Measurements from ENCODE around the gene MARK1.
A peak's percentile ranks its signal among the peaks of the same experiment; 100 is the strongest.

The MARK1 gene

GRCh38 chr1:220527908-220528678 is at the start of gene MARK1:
TSS of gene MARK1 (plus strand) at chr1:220528136. CDS start at chr1:220528823, 687 bp downstream.
- no peak for DNase-seq (ENCODE audit: low spot score)

GRCh38 chr1:220483700-220484099 is 44.2 kb upstream of the MARK1 start:
- DNase-seq (ENCODE audit: low spot score), result no peak

- DNase-seq (ENCODE audit: low spot score), result no peak
Measured at GRCh38 chr1:220484135-220484534, 43.8 kb upstream of the MARK1 start.

GRCh38 chr1:220485131-220485530 is 42.8 kb upstream of the MARK1 start:
- no peak for DNase-seq (ENCODE audit: low spot score)

GRCh38 chr1:220485791-220486190 is 42.1 kb upstream of the MARK1 start:
- DNase-seq (ENCODE audit: low spot score), result no peak

- peak; percentile 11 for DNase-seq (ENCODE audit: low spot score)
Measured at GRCh38 chr1:220487297-220487820, 40.6 kb upstream of the MARK1 start.

GRCh38 chr1:220491891-220492290 is 36.0 kb upstream of the MARK1 start:
- no peak for DNase-seq (ENCODE audit: low spot score)

GRCh38 chr1:220497220-220497947 is 30.6 kb upstream of the MARK1 start:
- no peak for DNase-seq (ENCODE audit: low spot score)

- no peak for DNase-seq (ENCODE audit: low spot score)
Measured at GRCh38 chr1:220498188-220498587, 29.7 kb upstream of the MARK1 start.

GRCh38 chr1:220500372-220500771 is 27.6 kb upstream of the MARK1 start:
- DNase-seq (ENCODE audit: low spot score), result no peak

- no peak for DNase-seq (ENCODE audit: low spot score)
Measured at GRCh38 chr1:220504329-220504728, 23.6 kb upstream of the MARK1 start.

GRCh38 chr1:220507085-220507484 is 20.9 kb upstream of the MARK1 start:
- DNase-seq (ENCODE audit: low spot score), result no peak

GRCh38 chr1:220511179-220511578 is 16.8 kb upstream of the MARK1 start:
- DNase-seq (ENCODE audit: low spot score), result no peak

- DNase-seq (ENCODE audit: low spot score), result peak; percentile 2
Measured at GRCh38 chr1:220511785-220512184, 16.2 kb upstream of the MARK1 start.

- DNase-seq (ENCODE audit: low spot score), result no peak
Measured at GRCh38 chr1:220513834-220514233, 14.1 kb upstream of the MARK1 start.

GRCh38 chr1:220514256-220514655 is 13.7 kb upstream of the MARK1 start:
- no peak for DNase-seq (ENCODE audit: low spot score)

GRCh38 chr1:220516014-220516721 is 11.8 kb upstream of the MARK1 start:
- no peak for DNase-seq (ENCODE audit: low spot score)

GRCh38 chr1:220516722-220517042 is 11.3 kb upstream of the MARK1 start:
- DNase-seq (ENCODE audit: low spot score), result no peak

- no peak for DNase-seq (ENCODE audit: low spot score)
Measured at GRCh38 chr1:220521778-220522177, 6.2 kb upstream of the MARK1 start.

- no peak for DNase-seq (ENCODE audit: low spot score)
Measured at GRCh38 chr1:220526294-220526693, 1.6 kb upstream of the MARK1 start.

GRCh38 chr1:220527279-220527907 is 543 bp upstream of the MARK1 start:
- DNase-seq (ENCODE audit: low spot score), result no peak
